Smooth muscle cell of the pulmonary artery (primary cell): Measurements from ENCODE around the gene ATP6AP1. TPM values are rescaled to one million over a fixed set of nuclear protein-coding genes. Genes with fewer than 3 reads are reported as not detected.

ENCODE experiments used
- total RNA-seq: library from RNA; depleted of rRNA; stranded (reverse); fragments of >200 nt; gene quantifications from 2 replicates; pipeline ENCODE4 v1.2.3, GENCODE V29; 2014

Gene ATP6AP1, protein sequence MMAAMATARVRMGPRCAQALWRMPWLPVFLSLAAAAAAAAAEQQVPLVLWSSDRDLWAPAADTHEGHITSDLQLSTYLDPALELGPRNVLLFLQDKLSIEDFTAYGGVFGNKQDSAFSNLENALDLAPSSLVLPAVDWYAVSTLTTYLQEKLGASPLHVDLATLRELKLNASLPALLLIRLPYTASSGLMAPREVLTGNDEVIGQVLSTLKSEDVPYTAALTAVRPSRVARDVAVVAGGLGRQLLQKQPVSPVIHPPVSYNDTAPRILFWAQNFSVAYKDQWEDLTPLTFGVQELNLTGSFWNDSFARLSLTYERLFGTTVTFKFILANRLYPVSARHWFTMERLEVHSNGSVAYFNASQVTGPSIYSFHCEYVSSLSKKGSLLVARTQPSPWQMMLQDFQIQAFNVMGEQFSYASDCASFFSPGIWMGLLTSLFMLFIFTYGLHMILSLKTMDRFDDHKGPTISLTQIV
- total RNA-seq, result 145 and 172 TPM in 2 replicates

DNA sequence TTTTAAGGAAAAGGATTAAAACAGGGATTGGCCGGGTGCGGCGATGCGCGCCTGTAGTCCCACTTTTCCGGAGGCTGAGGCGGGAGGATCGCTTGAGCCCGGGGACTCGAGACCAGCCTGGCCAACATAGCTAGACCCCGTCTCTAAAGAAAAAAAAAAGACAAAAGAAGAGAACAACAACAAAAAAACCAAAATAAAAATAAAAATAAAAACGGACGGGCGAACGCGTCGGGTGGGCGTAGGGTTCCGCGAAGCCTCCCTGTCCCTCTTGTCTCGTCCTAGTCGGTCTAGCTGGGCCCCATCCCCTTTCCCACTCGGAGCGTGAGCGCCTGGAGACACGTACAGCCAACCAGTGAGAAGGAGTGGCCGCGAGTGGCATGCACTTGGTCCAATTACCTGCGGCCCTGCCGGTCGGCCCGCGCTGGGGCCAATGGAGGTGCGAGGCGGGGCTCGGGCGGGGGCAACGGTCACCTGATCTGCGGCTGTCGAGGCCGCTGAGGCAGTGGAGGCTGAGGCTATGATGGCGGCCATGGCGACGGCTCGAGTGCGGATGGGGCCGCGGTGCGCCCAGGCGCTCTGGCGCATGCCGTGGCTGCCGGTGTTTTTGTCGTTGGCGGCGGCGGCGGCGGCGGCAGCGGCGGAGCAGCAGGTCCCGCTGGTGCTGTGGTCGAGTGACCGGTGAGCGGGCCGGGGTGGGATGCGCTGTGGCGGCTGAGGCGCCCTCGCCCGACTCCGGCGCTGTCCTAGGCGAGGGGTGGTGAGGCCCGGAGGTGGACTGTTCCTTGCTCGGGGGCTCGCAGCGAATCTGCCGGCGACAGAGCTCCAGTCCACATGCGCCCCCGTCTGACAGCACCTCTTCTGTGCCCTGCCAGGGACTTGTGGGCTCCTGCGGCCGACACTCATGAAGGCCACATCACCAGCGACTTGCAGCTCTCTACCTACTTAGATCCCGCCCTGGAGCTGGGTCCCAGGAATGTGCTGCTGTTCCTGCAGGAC lies at the start of gene ATP6AP1:
ATP6AP1 (plus strand) TSS at position 502 of the 996 bp plus-strand sequence; CDS start at position 518, 16 bp downstream.

DNA sequence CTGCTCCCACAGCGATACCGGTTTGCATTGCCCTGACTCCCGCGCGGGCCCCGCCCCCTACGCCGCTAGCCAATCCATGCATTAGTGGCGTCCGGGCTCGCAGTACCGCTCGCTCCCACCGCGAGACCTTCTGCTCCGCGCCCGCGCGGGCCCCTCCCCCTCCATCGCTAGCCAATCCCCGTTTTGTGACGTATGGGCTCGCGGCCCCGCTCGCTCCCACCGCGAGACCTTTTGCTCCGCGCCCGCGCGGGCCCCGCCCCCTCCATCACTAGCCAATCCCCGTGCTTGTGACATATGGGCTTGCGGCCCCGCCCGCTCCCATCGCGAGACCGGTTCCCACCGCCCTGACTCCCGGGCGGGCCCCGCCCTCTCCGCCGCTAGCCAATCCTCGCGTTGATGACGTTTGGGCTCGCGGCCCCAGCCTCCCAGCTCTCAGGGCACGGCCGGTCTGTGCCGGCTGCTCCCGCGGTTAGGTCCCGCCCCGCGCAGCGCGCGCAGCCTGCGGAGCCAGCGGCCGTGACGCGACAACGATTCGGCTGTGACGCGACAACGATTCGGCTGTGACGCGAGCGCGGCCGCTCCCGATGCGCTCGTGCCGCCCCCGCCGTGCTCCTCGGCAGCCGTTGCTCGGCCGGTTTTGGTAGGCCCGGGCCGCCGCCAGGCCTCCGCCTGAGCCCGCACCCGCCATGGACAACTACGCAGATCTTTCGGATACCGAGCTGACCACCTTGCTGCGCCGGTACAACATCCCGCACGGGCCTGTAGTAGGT lies 49.5 kb upstream of the ATP6AP1 start, which contains the start of gene EMD:
EMD (plus strand) TSS at position 497 of the 770 bp plus-strand sequence; CDS start at position 687, 190 bp downstream.

DNA sequence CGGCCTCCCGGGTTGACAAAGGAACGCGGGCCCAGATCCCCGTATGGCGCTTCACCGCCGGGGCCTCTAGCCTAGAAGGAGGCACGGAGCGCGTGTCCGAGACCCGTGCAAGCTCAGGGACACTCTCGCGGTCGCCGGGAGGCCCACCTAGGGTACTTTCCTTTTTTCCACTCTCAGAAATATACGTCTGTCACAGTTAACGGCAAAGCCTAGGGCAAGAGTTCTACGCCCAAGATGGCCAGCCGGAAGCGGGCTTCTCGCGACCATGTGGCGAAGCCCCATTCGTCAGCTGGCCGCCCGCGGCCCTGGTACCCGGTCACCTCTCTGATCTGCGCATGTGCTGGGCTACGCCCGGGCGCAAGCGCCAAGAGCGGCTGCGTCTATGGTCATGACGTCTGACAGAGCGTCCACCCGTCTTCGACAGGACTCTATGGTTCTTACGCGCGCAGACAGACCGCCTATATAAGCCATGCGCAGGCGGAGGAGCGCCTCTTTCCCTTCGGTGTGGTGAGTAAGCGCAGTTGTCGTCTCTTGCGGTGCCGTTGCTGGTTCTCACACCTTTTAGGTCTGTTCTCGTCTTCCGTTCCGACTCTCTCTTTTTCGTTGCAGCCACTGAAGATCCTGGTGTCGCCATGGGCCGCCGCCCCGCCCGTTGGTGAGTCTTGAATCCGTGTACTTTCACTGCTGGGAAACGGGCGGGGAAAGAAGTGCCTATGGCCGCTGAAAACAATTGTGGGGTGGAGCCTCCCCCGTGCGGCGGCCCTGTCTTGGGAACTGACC lies 30.4 kb upstream of the ATP6AP1 start, which contains the start of gene RPL10:
RPL10 (plus strand) TSS at position 490 of the 780 bp plus-strand sequence; CDS start at position 633, 143 bp downstream.

DNA sequence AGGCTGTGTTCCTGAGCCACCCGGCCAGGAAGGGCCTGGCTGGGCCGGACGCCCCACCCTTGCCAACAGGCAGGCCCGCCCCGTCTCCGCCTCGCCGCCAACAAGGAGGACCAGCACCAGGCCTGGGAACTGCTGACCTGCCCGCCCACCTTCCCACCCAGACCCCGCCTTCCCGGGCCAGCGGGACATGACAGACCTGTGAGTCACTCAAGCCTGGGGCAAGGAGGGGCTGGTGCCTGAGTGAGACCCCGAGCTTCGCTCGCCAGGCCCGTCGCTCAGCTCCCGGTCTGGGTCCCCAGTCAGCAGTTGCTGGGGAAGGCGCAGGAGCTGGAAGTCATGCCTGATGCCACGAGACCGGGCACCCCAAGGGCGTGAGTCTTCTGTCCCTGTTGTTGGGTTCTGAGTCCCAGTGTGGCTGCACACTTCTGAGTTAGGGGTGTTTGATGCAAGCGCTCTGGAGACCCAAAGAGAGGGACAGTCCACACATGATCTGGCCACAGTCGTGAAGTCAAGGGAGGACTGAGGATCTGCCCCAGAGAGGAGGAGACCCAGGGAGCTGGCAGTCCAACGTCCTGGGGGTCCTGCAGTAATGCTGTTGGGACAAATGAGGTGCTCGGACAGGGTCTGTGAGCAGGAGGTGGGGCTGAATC lies 19.1 kb upstream of the ATP6AP1 start, which contains the start of gene DNASE1L1:
DNASE1L1 (minus strand) TSS at position 33 of the 650 bp plus-strand sequence. CDS start 3,686 bp downstream, outside the sequence.

DNA sequence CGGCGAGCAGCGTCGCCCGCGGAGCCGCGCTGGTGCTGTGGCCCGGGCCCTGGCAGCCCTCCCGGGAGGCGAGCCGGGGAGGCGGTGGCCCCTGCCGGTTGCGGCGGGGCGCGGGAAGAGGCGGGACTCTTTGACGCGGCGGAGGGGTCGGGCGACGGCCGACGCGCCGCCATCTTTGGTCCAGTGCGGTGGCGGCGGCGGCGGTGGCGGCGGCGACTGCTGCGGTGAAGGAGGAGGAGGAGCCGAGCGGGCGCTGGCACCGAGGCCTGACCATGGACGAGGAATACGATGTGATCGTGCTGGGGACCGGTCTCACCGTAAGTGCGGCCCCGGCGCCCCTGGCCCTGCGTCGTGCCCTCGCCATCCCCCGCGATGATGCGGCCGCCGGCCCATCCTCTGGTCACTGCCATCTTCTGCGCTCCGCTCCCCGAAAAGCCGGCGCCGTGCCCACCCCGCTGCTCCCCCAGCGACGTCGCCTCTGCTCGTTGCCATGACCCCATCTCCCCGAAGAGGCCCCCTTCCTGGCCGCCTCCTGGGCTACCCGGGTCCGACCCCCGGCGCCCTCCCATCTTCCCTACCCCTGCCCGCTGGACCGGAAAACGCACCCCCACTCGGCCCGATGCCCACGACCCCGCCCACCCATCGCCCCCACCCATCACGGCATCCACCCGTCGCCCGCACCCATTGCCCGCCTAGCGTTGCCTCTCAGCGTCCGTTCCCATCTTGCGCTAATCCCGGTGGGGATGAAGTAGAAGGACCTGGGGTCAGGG lies 8.7 kb downstream of the ATP6AP1 start, which contains the start of gene GDI1:
GDI1 (plus strand) TSS at position 172 of the 770 bp plus-strand sequence; CDS start at position 273, 101 bp downstream.

DNA sequence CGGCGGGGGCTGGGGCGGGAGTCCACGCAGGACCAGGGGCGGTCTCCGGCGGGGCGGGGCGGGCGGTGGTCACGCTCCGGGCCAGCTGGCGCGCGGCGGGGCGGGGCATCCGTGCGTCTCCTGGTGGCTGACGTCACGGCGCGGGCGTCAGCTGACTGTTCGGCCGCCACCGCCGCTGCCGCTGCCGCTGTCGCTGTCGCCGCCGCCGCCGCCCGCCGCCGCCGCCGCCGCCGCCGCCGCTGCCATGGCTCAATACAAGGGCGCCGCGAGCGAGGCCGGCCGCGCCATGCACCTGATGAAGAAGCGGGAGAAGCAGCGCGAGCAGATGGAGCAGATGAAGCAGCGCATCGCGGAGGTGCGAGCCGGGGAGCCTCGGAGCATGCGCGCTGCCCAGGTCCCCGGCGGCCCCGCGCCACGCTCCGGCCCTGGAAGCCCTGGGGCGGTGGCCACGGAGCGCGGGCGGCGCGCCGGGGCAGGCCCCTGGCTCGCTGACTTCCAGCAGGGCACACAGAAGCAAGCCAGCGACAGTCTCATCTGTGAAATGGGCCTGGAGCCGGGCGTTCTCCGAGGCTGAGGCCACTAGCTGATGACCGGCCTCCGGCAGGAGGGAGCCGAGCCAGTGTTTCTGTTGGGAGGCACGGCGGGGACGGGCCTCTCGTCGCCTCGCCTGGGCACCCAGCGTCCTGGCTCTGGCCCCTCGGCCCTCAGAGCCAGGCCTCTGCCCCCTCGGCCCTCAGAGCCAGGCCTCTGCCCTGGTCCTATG lies 15.7 kb downstream of the ATP6AP1 start, which contains the start of gene FAM50A:
FAM50A (plus strand) TSS at position 150 of the 763 bp plus-strand sequence; CDS start at position 245, 95 bp downstream.

DNA sequence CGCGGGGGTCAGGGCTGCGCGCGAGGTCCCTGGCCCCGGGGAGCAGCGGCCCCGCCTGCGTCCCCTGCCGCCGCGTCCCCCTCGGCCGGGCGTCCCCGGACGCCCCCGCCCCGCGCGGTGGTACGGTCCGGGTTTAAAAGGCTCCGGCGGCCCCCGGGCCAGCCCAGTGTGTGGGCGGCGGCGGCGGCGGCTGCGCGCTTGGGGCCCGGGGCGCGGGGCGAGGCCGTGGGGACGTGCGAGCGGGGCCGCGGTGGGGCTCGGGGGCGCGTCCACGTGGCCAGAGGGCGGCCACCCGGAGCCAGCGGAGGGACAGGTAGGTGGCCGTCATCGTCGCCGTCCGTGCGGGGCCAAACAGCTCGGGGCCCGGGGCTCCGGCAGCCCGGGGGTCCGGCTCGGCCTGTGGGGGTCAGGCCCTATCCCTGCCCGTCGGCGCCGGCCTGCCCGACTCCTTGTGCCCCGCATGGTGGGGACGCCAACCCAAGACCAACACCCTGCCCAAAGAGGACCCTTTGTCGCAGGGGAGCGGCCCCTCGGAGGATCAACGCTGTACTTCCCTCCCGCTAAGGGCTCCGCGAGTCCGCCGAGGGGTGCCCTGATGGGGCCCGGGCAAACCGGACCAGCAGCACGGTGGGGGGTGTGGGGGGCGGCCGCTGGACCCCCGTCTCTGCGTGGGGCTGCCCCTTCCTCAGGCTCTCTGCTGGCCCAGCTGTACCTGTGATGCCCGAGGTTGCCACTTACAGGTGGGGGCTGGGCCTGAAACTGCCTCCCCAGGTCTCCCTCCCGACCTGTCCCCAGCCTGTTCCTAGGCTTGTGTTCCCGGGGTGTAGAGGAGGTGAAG lies 29.9 kb downstream of the ATP6AP1 start, which contains the start of gene PLXNA3:
PLXNA3 (plus strand) TSS at position 166 of the 838 bp plus-strand sequence. CDS start 1,903 bp downstream, outside the sequence.

DNA sequence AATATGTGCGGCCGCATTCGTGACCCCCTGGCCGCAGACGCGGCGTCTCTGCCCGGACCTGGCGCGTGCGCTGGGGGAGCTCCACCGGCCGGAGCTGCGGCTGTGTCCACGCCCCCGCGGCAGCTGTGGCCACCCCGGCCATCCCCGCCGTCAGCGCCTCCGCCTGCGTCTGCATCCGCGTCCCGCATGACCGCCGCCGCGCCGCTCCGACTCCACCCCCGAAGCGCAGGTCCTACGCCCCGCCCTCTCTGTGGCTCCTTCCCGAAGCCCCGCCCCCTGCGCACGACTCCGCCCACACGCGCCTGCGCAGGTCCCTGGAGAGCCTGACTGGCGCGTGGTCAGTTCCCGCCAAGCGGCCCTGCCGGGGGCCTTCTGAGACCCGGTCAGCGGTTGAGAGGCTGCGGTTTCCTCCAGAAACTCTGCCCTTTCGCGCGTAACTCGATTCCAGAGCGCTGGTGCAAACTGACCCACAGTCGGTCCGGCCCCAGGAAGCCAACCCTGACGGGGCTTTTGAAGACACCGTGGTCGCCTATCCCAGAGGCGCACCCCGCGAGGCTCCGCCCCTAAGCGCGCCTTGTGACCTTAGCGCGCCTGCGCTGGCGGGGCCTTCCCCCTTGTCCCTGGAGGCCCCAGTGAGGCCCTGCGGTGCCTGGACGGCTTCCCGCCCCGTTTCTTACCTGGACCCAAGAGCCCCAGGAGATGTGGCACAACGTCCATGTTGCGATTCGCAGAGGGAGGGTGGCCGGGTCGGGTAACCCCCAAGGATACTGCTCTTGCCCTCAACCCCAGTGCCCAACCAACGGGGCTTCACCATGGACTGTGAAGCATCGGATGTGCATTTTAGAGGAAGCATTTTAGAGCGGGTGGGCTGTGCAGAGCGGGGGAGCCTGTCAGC lies 50.5 kb downstream of the ATP6AP1 start, which contains the start of gene LAGE3:
LAGE3 (minus strand) TSS at position 554 of the 895 bp plus-strand sequence; CDS start at position 188, 366 bp downstream.

Other genes with a start within 250 kb of the ATP6AP1 start
- not detected in 2 replicates for gene OPN1MW, start 246.1 kb upstream of the ATP6AP1 start, total RNA-seq
- not detected in 2 replicates for gene OPN1MW2, start 208.9 kb upstream of the ATP6AP1 start, total RNA-seq
- not detected in 2 replicates for gene OPN1MW3, start 171.1 kb upstream of the ATP6AP1 start, total RNA-seq
- not detected in 2 replicates for gene TEX28, start 133.6 kb upstream of the ATP6AP1 start, total RNA-seq
- not detected in 2 replicates for gene TKTL1, start 132.9 kb upstream of the ATP6AP1 start, total RNA-seq
- gene FLNA, start 54.0 kb upstream of the ATP6AP1 start, total RNA-seq, result 3,803 and 5,191 TPM in 2 replicates
- gene EMD, start 49.4 kb upstream of the ATP6AP1 start, total RNA-seq, result 22.8 and 26.8 TPM in 2 replicates
- 2,018 and 2,028 TPM in 2 replicates for gene RPL10, start 30.3 kb upstream of the ATP6AP1 start, total RNA-seq
- 98.5 and 178 TPM in 2 replicates for gene DNASE1L1, start 19.4 kb upstream of the ATP6AP1 start, total RNA-seq
- 15.4 and 26.4 TPM in 2 replicates for gene TAFAZZIN, start 17.1 kb upstream of the ATP6AP1 start, total RNA-seq
- gene GDI1, start 8.5 kb downstream of the ATP6AP1 start, total RNA-seq, result 96.4 and 118 TPM in 2 replicates
- 59.5 and 85.8 TPM in 2 replicates for gene FAM50A, start 15.5 kb downstream of the ATP6AP1 start, total RNA-seq
- 58.3 and 68.4 TPM in 2 replicates for gene PLXNA3, start 29.6 kb downstream of the ATP6AP1 start, total RNA-seq
- gene LAGE3, start 50.6 kb downstream of the ATP6AP1 start, total RNA-seq, result 16.6 and 20.3 TPM in 2 replicates
- gene UBL4A, start 57.9 kb downstream of the ATP6AP1 start, total RNA-seq, result 40.3 and 61.6 TPM in 2 replicates
- gene SLC10A3, start 62.0 kb downstream of the ATP6AP1 start, total RNA-seq, result 37.0 and 46.7 TPM in 2 replicates
- 43.3 and 52.2 TPM in 2 replicates for gene FAM3A, start 87.6 kb downstream of the ATP6AP1 start, total RNA-seq
- 109 and 142 TPM in 2 replicates for gene G6PD, start 118.2 kb downstream of the ATP6AP1 start, total RNA-seq
- 12.3 and 16.7 TPM in 2 replicates for gene IKBKG, start 118.9 kb downstream of the ATP6AP1 start, total RNA-seq
- gene CTAG1A, start 156.5 kb downstream of the ATP6AP1 start, total RNA-seq, result not detected in 2 replicates
- not detected in 2 replicates for gene CTAG1B, start 190.6 kb downstream of the ATP6AP1 start, total RNA-seq
- gene CTAG2, start 224.9 kb downstream of the ATP6AP1 start, total RNA-seq, result not detected in 2 replicates